Psoas muscle (tissue), 8 donors: ENCODE data around the gene HLCS. TPM values are rescaled to one million over a fixed set of nuclear protein-coding genes. Genes with fewer than 3 reads are reported as not detected.

ENCODE experiments used
- ATAC-seq, 4 donors: fragments of 200-7000 bp; cut with Tn5 transposase; one replicate each; pipeline ENCODE4 v1.9.1; 2020; ENCODE audit warnings: moderate library complexity in 3 of 4, mild to moderate bottlenecking in 2 of 4
- DNase-seq, 2 donors: peaks; one replicate each; pipeline ENCODE4 v3.0.0-alpha.2; 2020
- H3K27ac ChIP-seq: fragments of 200-600 bp; one replicate; pipeline ENCODE4 v1.8.0; 2022
- H3K27me3 ChIP-seq, 3 donors: fragments of 200-600 bp in 1 of 3; one replicate each; pipeline versions ENCODE4 v1.6.1 to v1.8.0; 2013 to 2022; ENCODE audit warnings: low read length in 2 of 3, mild to moderate bottlenecking in 2 of 3, moderate library complexity in 1 of 3; ENCODE audit not compliant: insufficient read depth in 3 of 3
- H3K36me3 ChIP-seq, 2 donors: fragments of 200-600 bp in 1 of 2; one replicate each; pipeline versions ENCODE4 v1.6.1 to v1.8.0; 2013 to 2022; ENCODE audit warnings: low read depth in 1 of 2, mild to moderate bottlenecking in 1 of 2, moderate library complexity in 1 of 2; ENCODE audit not compliant: insufficient read depth in 1 of 2
- H3K4me1 ChIP-seq: fragments of 200-600 bp; one replicate; pipeline ENCODE4 v1.8.0; 2022
- H3K4me3 ChIP-seq: fragments of 200-600 bp; one replicate; pipeline ENCODE4 v1.8.0; 2022; ENCODE audit warnings: mild to moderate bottlenecking
- H3K9me3 ChIP-seq: fragments of 200-600 bp; one replicate; pipeline ENCODE4 v1.8.0; 2022
- WGBS, 3 donors: extraction: QIAGEN DNeasy Blood & Tissue Kit; methylation state at CpG; one replicate each; pipeline versions ENCODE4 v1.1.6 to v1.1.7; 2013; 5-methylcytosine and 5-hydroxymethylcytosine counted together
- intact Hi-C, 2 donors: fragments of 100-400 bp; cut with DNase I; formaldehyde crosslinking; loops; one replicate each; pipeline versions ENCODE4 v1.11.0 to v1.14.2; 2022
- polyA plus RNA-seq, 3 donors: library from polyadenylated mRNA; stranded (reverse); fragments of 200-250 nt; gene quantifications; one replicate each; pipeline ENCODE4 v1.2.3, GENCODE V29; 2013
- total RNA-seq, 4 donors: library from RNA; stranded (reverse); fragmentation: NEBNext Ultra II Directional in 2 of 4; extraction: Animal tissue kit (Norgen Biotek cat#: 25700) in 2 of 4; gene quantifications; one replicate each; pipeline versions ENCODE4 v1.2.1 to v1.2.4, GENCODE V29; 2021 to 2023
- TF ChIP-seq, protein P1 (sequence below): fragments of 200-600 bp; IDR thresholded peaks from one replicate; pipeline ENCODE4 v1.8.0; 2022; ENCODE audit warnings: antibody characterized with exemption
- donor health status: healthy with polysubstance abuse.
- donor health status: DM: no; HTN: no; CAD: no; lungs with moderate emphysema.
- donor health status: Bipolar disorder and iron deficiency.
- donor health status: healthy.
- donor health status: DM: yes; HTN: yes; CAD: no.
- donor health status: DM: no; HTN: no; CAD: no.
- donor health status: DM: no; HTN: no; CAD: no.
- donor health status: DM: yes; HTN: yes; CAD: no.

Gene HLCS
- total and polyA plus RNA-seq, 7 donors, result 3.6 to 13.5 (median 8.1) TPM

DNA sequence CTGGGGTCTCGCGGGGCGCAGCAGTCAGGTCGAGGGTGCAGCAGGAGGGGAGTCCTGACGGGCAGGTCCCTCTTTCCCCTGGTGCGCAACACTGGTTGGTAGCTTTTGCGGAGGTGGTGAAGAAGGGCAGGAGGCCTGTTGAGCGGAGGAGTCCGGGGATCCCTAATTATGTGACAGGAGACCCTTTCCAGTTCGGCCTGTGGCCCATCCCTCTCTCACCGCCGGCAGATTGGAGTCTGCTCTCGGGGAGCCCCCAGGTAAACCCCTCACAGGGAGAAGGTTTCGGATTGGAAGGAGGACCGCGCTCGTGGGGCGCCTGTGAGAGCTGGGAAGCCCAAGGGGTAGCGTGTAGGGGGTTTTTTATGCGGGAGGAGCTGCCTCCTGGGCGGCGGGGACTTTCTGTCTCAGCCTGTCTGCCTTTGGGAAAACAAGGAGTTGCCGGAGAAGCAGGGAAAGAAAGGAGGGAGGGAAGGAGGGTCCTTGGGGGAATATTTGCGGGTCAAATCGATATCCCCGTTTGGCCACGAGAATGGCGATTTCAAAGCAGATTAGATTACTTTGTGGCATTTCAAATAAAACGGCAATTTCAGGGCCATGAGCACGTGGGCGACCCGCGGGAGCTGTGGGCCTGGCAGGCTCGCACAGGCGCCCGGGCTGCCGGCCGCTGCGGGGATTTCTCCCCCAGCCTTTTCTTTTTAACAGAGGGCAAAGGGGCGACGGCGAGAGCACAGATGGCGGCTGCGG is 258.0 kb downstream of the HLCS start:
- Histone ChIP-seq H3K36me3 (no peaks in the 10 kb centered on the region), H3K27ac (no peak overlapping the region), H3K4me3 (peak overlapping the region; percentile 35), H3K4me1 (peaks cover 7% of the 10 kb centered on the region), H3K9me3 (no peaks in the 10 kb centered on the region), H3K27me3 (peaks cover 5 to 100% (median 54%) of the 10 kb centered on the region in 3 donors)
- ATAC-seq (peak in 1 of 4 donors; percentile 32), DNase-seq (no peak)
- TF ChIP-seq, protein P1, sequence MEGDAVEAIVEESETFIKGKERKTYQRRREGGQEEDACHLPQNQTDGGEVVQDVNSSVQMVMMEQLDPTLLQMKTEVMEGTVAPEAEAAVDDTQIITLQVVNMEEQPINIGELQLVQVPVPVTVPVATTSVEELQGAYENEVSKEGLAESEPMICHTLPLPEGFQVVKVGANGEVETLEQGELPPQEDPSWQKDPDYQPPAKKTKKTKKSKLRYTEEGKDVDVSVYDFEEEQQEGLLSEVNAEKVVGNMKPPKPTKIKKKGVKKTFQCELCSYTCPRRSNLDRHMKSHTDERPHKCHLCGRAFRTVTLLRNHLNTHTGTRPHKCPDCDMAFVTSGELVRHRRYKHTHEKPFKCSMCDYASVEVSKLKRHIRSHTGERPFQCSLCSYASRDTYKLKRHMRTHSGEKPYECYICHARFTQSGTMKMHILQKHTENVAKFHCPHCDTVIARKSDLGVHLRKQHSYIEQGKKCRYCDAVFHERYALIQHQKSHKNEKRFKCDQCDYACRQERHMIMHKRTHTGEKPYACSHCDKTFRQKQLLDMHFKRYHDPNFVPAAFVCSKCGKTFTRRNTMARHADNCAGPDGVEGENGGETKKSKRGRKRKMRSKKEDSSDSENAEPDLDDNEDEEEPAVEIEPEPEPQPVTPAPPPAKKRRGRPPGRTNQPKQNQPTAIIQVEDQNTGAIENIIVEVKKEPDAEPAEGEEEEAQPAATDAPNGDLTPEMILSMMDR, result no peak
- WGBS, 3 donors, result 6 to 8% (median 7%) methylated on average over 41 to 44 of the region's 44 CpGs
- intact Hi-C loops, result no loop called here

DNA sequence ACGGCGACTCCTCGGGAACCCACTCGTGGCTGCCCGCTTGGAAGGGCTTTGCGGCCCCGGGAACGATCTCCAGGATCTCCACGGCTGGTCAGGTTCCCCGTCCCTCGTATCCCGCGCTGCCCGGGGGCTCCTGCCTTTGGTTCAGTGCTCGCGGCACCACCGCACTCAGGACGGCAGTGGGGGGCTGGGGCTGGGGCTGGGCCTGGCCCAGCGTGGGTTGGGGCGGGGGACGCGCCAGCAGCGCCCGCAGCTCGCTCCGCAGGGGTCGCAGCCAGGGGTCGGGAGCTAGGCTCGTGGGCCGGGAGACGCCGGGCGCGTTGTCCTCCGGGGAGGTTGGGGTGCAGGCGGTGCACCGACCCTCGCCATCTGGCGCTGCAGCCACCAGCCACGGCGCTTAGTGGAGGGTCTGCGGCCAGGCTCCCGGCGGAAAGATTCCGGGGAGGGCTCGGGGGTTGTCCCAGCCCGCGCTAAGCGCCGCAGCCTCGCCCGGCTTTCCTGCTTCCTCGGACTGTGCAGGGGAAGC is 258.6 kb downstream of the HLCS start:
- TF ChIP-seq, protein P1, result no peak
- WGBS, 3 donors, result 2 to 6% (median 6%) methylated on average over 46 to 53 of the region's 53 CpGs
- DNase-seq (no peak), ATAC-seq (no peak)
- intact Hi-C loops, result no loop called here
- H3K9me3 ChIP-seq, result no peaks in the 10 kb centered on the region
- peaks cover 5 to 100% (median 59%) of the 10 kb centered on the region in 3 donors for H3K27me3 ChIP-seq
- no peaks in the 10 kb centered on the region for H3K36me3 ChIP-seq
- peaks cover 7% of the 10 kb centered on the region for H3K4me1 ChIP-seq
- H3K27ac ChIP-seq, result no peak overlapping the region
- no peak overlapping the region for H3K4me3 ChIP-seq

DNA sequence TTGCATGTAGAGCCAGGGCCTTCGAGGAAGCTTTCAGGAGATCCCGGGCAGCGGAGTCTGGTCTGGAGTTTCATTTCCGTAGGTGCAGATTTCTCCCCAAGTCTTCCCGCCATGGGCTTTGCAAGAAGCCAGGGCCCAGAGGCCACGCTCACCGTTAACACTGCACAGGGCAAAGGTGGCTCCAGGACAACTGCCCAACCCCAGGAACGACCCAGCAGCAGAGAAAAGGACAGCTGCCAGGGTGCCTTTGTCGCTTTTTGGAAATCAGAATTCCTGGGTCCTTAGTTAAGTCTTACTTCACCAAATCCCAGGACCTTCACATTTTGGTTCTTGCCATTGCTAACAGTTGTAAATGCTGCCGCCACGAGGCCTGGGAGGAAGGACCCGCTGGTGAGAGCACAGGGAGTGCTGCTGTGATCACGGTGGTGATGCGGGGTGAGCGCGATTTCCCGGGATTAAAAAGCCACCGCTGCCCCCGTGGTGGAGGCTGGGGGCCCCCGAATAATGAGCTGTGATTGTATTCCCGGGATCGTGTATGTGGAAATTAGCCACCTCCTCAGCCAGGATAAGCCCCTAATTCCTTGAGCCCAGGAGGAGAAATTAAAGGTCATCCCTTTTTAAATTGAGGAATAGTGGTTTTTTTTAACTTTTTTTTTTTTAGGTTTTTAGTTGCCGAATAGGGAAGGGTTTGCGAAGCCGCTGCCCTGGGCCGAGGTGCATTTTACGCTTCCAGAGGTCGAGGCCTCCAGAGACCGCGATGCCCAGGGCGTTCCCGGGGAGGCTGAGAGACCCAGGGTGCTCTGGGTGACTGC is 259.3 kb downstream of the HLCS start:
- WGBS, 3 donors, result 25 to 29% (median 25%) methylated on average over 32 of the region's 32 CpGs
- Histone ChIP-seq H3K27ac (no peak overlapping the region), H3K36me3 (no peaks in the 10 kb centered on the region), H3K27me3 (peaks cover 5 to 100% (median 60%) of the 10 kb centered on the region in 3 donors), H3K4me1 (peaks cover 7% of the 10 kb centered on the region), H3K9me3 (no peaks in the 10 kb centered on the region), H3K4me3 (no peak overlapping the region)
- DNase-seq (no peak), ATAC-seq (no peak)
- intact Hi-C loops, result no loop called here
- TF ChIP-seq, protein P1, result no peak

DNA sequence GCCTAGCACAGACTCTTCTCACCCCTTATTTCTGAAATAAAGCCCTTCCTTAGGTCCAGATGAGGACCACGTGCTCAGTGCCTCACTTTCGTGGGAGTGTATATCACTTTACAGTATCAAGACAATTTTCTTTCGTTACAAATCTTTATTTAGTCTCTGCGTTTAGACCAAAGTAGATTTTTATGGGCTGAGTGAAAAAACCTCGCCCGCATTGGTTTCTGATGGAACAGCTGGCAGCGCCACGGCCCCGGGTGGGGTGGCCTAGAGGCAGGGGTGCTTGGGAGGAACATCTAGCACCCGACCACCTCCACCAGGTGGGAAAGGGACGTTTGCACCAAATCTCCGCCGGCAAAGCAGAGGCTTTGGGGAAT is 260.0 kb downstream of the HLCS start:
- 19 to 25% (median 23%) methylated on average over 13 of the region's 13 CpGs for WGBS, 3 donors
- TF ChIP-seq, protein P1, result no peak
- intact Hi-C loops, result no loop called here
- no peaks in the 10 kb centered on the region for H3K36me3 ChIP-seq
- no peak overlapping the region for H3K27ac ChIP-seq
- ATAC-seq, result no peak
- peaks cover 5 to 100% (median 65%) of the 10 kb centered on the region in 3 donors for H3K27me3 ChIP-seq
- H3K4me3 ChIP-seq, result no peak overlapping the region
- peaks cover 11% of the 10 kb centered on the region for H3K4me1 ChIP-seq
- no peak for DNase-seq
- H3K9me3 ChIP-seq, result no peaks in the 10 kb centered on the region
